Kidney epithelial cell (primary cell): ENCODE data around the gene SELENOM. TPM values are rescaled to one million over a fixed set of nuclear protein-coding genes. Genes with fewer than 3 reads are reported as not detected.
"Not testable (repeated sequence)": the region's sequence is repeated elsewhere in the genome, so short reads cannot be mapped to it uniquely, and the experiment has no call there.

ENCODE experiments used
- DNase-seq: peaks from one replicate; pipeline ENCODE4 v3.0.0-alpha.2; 2010; ENCODE audit warnings: low read depth
- H3K27me3 ChIP-seq: 2 replicates; pipeline ENCODE4 v1.6.0; 2011; ENCODE audit warnings: low read length; ENCODE audit not compliant: control insufficient read depth, insufficient read depth
- H3K36me3 ChIP-seq: 2 replicates; pipeline ENCODE4 v1.5.1; 2011; ENCODE audit warnings: low read length; ENCODE audit not compliant: control insufficient read depth, insufficient read depth
- H3K4me3 ChIP-seq: 2 replicates; pipeline ENCODE4 v1.5.1; 2011; ENCODE audit warnings: low read depth, mild to moderate bottlenecking, control low read depth, low read length
- CTCF ChIP-seq: IDR thresholded peaks from 2 replicates; pipeline ENCODE4 v1.5.1; 2011; ENCODE audit warnings: mild to moderate bottlenecking, moderate library complexity, low read length, control low read depth, inconsistent platforms; ENCODE audit not compliant: insufficient read depth, poor library complexity, severe bottlenecking
- total RNA-seq: library from RNA; depleted of rRNA; stranded (reverse); fragments of >200 nt; gene quantifications from 2 replicates; pipeline ENCODE4 v1.2.3, GENCODE V29; 2015

Gene SELENOM
- total RNA-seq, 1 donor from 2014 or later: 55.2 TPM

- DNase-seq: no peak
Measured at GRCh38 chr22:31062566-31063230, 44.7 kb downstream of the SELENOM start.

GRCh38 chr22:31059663-31060062, 47.7 kb downstream of the SELENOM start:
- H3K27me3 ChIP-seq, H3K4me3 ChIP-seq, H3K36me3 ChIP-seq, DNase-seq: not testable (repeated sequence)

More at GRCh38 chr22:31062566-31063230, 44.7 kb downstream of the SELENOM start:
- no peak for TF ChIP-seq CTCF
- H3K27me3 ChIP-seq: no peaks in the 10 kb centered on the region
- H3K4me3 ChIP-seq: no peak overlapping the region
- H3K36me3 ChIP-seq: no peaks in the 10 kb centered on the region

GRCh38 chr22:31056986-31057599, 50.3 kb downstream of the SELENOM start:
- TF ChIP-seq CTCF: no peak
- DNase-seq: no peak
- Histone ChIP-seq H3K36me3 (no peaks in the 10 kb centered on the region), H3K4me3 (no peak overlapping the region), H3K27me3 (no peaks in the 10 kb centered on the region)

GRCh38 chr22:31055635-31056159, 51.7 kb downstream of the SELENOM start:
- TF ChIP-seq CTCF: no peak

GRCh38 chr22:31055117-31055634, 52.2 kb downstream of the SELENOM start:
- TF ChIP-seq CTCF: no peak
- no peak for DNase-seq
- H3K36me3 ChIP-seq: no peaks in the 10 kb centered on the region
- H3K27me3 ChIP-seq: no peaks in the 10 kb centered on the region
- no peak overlapping the region for H3K4me3 ChIP-seq

More at GRCh38 chr22:31055635-31056159, 51.7 kb downstream of the SELENOM start:
- no peaks in the 10 kb centered on the region for H3K27me3 ChIP-seq
- H3K36me3 ChIP-seq: no peaks in the 10 kb centered on the region
- DNase-seq: peak; percentile 88
- H3K4me3 ChIP-seq: no peak overlapping the region

Other genes with a start within 250 kb of the SELENOM start
- 30.8 and 35.1 TPM in 2 replicates for gene MORC2, start 138.8 kb downstream of the SELENOM start, total RNA-seq
- gene TUG1, start 138.3 kb downstream of the SELENOM start, total RNA-seq: 68.7 and 72.5 TPM in 2 replicates
- 51.7 and 55.4 TPM in 2 replicates for gene SMTN, start 26.2 kb downstream of the SELENOM start, total RNA-seq
- 5.5 and 5.6 TPM in 2 replicates for gene INPP5J, start 15.4 kb upstream of the SELENOM start, total RNA-seq
- 0.46 and 0.48 TPM in 2 replicates for gene PLA2G3, start 32.9 kb upstream of the SELENOM start, total RNA-seq
- 49.6 and 53.2 TPM in 2 replicates for gene RNF185, start 52.6 kb upstream of the SELENOM start, total RNA-seq
- gene LIMK2, start 104.7 kb upstream of the SELENOM start, total RNA-seq: 37.2 and 41.4 TPM in 2 replicates
- gene PIK3IP1, start 184.9 kb upstream of the SELENOM start, total RNA-seq: 14.0 and 17.5 TPM in 2 replicates
- gene PATZ1, start 238.8 kb upstream of the SELENOM start, total RNA-seq: 56.6 and 60.7 TPM in 2 replicates